OCI-LY7 (cell line): ENCODE data around the gene MEMO1. TPM values are rescaled to one million over a fixed set of nuclear protein-coding genes. Genes with fewer than 3 reads are reported as not detected.
"Not testable (repeated sequence)": the region's sequence is repeated elsewhere in the genome, so short reads cannot be mapped to it uniquely, and the experiment has no call there.

Source experiments
- BruUV-seq: library from RNA; stranded (reverse); fragments of 400-500 nt; replicated peaks from 2 replicates; lab custom pipeline; 2021; lab: Mats Ljungman, UMichigan
- CTCF ChIA-PET: fragments of 300-600 bp; sonication (Branson Sonifier 250); formaldehyde crosslinking; loops from one replicate; lab custom pipeline; 2022; ENCODE audit warnings: antibody characterized with exemption; ENCODE audit not compliant: unreplicated experiment; lab: Charles Lee
- POLR2A ChIA-PET: fragments of 300-600 bp; sonication (Branson Sonifier 250); formaldehyde crosslinking; loops from one replicate; lab custom pipeline; 2022; ENCODE audit warnings: antibody characterized with exemption; lab: Charles Lee
- DNase-seq: peaks from one replicate; pipeline ENCODE4 v3.0.0-alpha.2; 2015; ENCODE audit warnings: low spot score
- H2AFZ ChIP-seq: fragments of 200-600 bp; sonication (generic), shearing (Covaris generic); 2 replicates; pipeline ENCODE4 v1.6.1; 2014; ENCODE audit warnings: mild to moderate bottlenecking, antibody characterized with exemption, low read length, moderate library complexity
- H3K27ac ChIP-seq: fragments of 200-600 bp; sonication (generic); 2 replicates; pipeline ENCODE4 v1.5.1; 2014; ENCODE audit warnings: mixed run types, low read depth, mild to moderate bottlenecking, moderate library complexity, low read length, inconsistent platforms; ENCODE audit not compliant: poor library complexity, severe bottlenecking
- H3K36me3 ChIP-seq: fragments of 200-600 bp; sonication (generic); 2 replicates; pipeline ENCODE4 v1.6.1; 2014; ENCODE audit warnings: mild to moderate bottlenecking, antibody characterized with exemption, low read length, moderate library complexity, mixed read lengths; ENCODE audit not compliant: insufficient read depth
- H3K4me1 ChIP-seq: fragments of 200-600 bp; sonication (generic); 2 replicates; pipeline ENCODE4 v1.5.1; 2014; ENCODE audit warnings: mild to moderate bottlenecking, low read length; ENCODE audit not compliant: insufficient read depth, poor library complexity, severe bottlenecking
- H3K4me2 ChIP-seq: fragments of 200-600 bp; sonication (generic); 2 replicates; pipeline ENCODE4 v1.6.1; 2014; ENCODE audit warnings: mild to moderate bottlenecking, low read length
- H3K4me3 ChIP-seq: fragments of 200-600 bp; sonication (generic); 2 replicates; pipeline ENCODE4 v1.5.1; 2014; ENCODE audit warnings: mild to moderate bottlenecking, low read depth, low read length; ENCODE audit not compliant: poor library complexity, severe bottlenecking
- H3K79me2 ChIP-seq: fragments of 200-600 bp; sonication (generic); 2 replicates; pipeline ENCODE4 v1.6.1; 2016; ENCODE audit warnings: low read depth, mild to moderate bottlenecking, low read length, moderate library complexity, mixed read lengths; ENCODE audit not compliant: insufficient read depth
- H3K9me2 ChIP-seq: fragments of 200-600 bp; sonication (generic); 2 replicates; pipeline ENCODE4 v1.6.1; 2016; ENCODE audit warnings: mild to moderate bottlenecking, low read length, mixed read lengths; ENCODE audit not compliant: insufficient read depth
- H3K9me3 ChIP-seq: fragments of 200-600 bp; sonication (generic); 2 replicates; pipeline ENCODE4 v1.6.1; 2014; ENCODE audit warnings: mild to moderate bottlenecking, mixed run types, low read length, mixed read lengths
- H4K20me1 ChIP-seq: fragments of 200-600 bp; sonication (generic); 2 replicates; pipeline ENCODE4 v1.6.1; 2014; ENCODE audit warnings: mild to moderate bottlenecking, antibody characterized with exemption, low read length, moderate library complexity, mixed read lengths; ENCODE audit not compliant: insufficient read depth
- EZH2phosphoT487 ChIP-seq: fragments of 200-600 bp; sonication (generic); IDR thresholded peaks from 2 replicates; pipeline ENCODE4 v1.6.1; 2018; ENCODE audit warnings: low read depth, borderline replicate concordance, mild to moderate bottlenecking, mixed run types, antibody characterized with exemption, low read length, moderate library complexity, mixed read lengths
- intact Hi-C: fragments of 100-400 bp; cut with micrococcal nuclease; formaldehyde crosslinking; loops from one replicate; pipeline ENCODE4 v1.10.0; 2022; ENCODE audit not compliant: unreplicated experiment
- total RNA-seq, 2 experiments: library from RNA; depleted of rRNA in 1 of 2; stranded (reverse); fragments of >200 nt in 1 of 2; shearing (Covaris generic) in 1 of 2; gene quantifications; 2 replicates each; pipeline ENCODE4 v1.2.3, GENCODE V29; 2014 to 2022
- TF ChIP-seq, protein P1 (sequence below): fragments of 200-600 bp; sonication (generic); conservative IDR thresholded peaks from 2 replicates; pipeline ENCODE4 v1.5.1; 2014; ENCODE audit warnings: mild to moderate bottlenecking, antibody characterized with exemption, low read length, moderate library complexity, mixed read lengths

MEMO1 gene
- total RNA-seq, 2 experiments from 2014 or later = 24.0 to 54.0 TPM

DNA sequence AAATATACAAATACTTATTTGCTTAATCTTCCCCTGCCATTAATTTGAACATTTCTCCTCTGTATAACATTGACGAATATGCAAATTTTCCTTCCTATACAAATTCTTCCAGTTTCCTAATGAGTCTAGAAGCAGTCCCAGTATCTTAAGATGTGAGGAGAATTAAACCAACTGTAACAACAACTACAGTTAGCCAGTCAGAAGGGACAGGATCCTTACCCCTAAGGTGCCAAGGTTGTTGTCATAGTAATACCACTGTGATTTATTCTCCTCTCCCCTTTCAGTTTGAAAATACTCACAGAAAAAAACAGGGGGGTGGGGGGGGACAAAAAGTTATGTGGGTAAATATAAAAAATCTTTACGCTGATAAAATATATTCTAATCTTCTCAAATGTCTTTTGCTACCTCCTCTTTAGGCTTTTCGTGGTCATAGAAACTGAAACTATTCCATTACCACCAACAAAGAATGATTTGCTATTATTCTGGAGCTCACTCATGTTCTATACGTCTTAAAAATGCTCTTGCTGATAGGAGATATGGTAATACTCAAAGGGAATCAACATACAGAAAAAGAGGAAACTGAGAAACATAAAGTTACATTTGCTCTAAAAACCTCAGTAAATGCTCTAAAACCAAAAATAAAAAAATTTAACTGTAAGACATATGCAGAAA, 107.6 kb downstream of the MEMO1 start:
- H3K4me2 ChIP-seq = no peak overlapping the region
- intact Hi-C loops = no loop called here
- CTCF ChIA-PET = no interaction called here
- no peak overlapping the region for H3K4me3 ChIP-seq
- no peak overlapping the region for H3K27ac ChIP-seq
- no peak overlapping the region for H2AFZ ChIP-seq
- 0 out of 2 replicates have a peak, but pooled peaks cover 13% of the 10 kb centered on the region for H3K9me3 ChIP-seq
- no peak for TF ChIP-seq EZH2phosphoT487
- TF ChIP-seq, protein P1, sequence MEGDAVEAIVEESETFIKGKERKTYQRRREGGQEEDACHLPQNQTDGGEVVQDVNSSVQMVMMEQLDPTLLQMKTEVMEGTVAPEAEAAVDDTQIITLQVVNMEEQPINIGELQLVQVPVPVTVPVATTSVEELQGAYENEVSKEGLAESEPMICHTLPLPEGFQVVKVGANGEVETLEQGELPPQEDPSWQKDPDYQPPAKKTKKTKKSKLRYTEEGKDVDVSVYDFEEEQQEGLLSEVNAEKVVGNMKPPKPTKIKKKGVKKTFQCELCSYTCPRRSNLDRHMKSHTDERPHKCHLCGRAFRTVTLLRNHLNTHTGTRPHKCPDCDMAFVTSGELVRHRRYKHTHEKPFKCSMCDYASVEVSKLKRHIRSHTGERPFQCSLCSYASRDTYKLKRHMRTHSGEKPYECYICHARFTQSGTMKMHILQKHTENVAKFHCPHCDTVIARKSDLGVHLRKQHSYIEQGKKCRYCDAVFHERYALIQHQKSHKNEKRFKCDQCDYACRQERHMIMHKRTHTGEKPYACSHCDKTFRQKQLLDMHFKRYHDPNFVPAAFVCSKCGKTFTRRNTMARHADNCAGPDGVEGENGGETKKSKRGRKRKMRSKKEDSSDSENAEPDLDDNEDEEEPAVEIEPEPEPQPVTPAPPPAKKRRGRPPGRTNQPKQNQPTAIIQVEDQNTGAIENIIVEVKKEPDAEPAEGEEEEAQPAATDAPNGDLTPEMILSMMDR = no peak
- POLR2A ChIA-PET = interaction anchor here (0.7 to 1.7 kb wide), 4 partner anchors 10 to 19 kb away, joined by 3 to 5 read pairs (median 3); no protein-coding TSS in a partner anchor
- H3K4me1 ChIP-seq = peaks cover 2% of the 10 kb centered on the region
- DNase-seq = no peak
- no peaks in the 10 kb centered on the region for H3K79me2 ChIP-seq
- BruUV-seq = no TSS peak
- no peaks in the 10 kb centered on the region for H4K20me1 ChIP-seq
- no peaks in the 10 kb centered on the region for H3K9me2 ChIP-seq
- H3K36me3 ChIP-seq = peaks cover 54% of the 10 kb centered on the region

- no peak for TF ChIP-seq EZH2phosphoT487
- TF ChIP-seq, protein P1 = no peak
- ChIA-PET POLR2A (interaction anchor here (1.0 kb wide), 1 partner anchor 138 kb away, joined by 4 read pairs; the partner anchor contains the start of gene DPY30), CTCF (no interaction called here)
- no TSS peak for BruUV-seq
- no peaks in the 10 kb centered on the region for H4K20me1 ChIP-seq
- no peak overlapping the region for H3K4me2 ChIP-seq
- no peak for DNase-seq
- no peaks in the 10 kb centered on the region for H3K9me2 ChIP-seq
- no peak overlapping the region for H2AFZ ChIP-seq
- H3K36me3 ChIP-seq = peaks cover 65% of the 10 kb centered on the region
- no peaks in the 10 kb centered on the region for H3K4me1 ChIP-seq
- H3K9me3 ChIP-seq = peaks cover 21% of the 10 kb centered on the region; the same call in 1 of the 2 replicates
- intact Hi-C loops = no loop called here
- no peak overlapping the region for H3K4me3 ChIP-seq
- H3K27ac ChIP-seq = no peak overlapping the region
- H3K79me2 ChIP-seq = no peaks in the 10 kb centered on the region
These were observed 108.9 kb downstream of the MEMO1 start for GRCh38 chr2:31901900-31902299.

DNA sequence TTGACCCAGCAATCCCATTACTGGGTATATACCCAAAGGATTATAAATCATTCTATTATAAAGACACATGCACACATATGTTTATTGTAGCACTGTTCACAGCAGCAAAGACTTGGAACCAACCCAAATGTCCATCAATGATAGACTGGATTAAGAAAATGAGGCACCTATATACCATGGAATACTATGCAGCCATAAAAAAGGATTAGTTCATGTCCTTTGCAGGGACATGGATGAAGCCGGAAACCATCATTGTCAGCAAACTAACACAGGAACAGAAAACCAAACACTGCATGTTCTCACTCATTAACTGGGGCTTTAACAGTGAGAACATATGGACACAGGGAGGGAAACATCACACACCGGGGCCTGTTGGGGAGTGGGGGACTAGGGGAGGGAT, 110.7 kb downstream of the MEMO1 start:
- H3K4me2 ChIP-seq, intact Hi-C loops, POLR2A ChIA-PET, H3K79me2 ChIP-seq, H3K4me1 ChIP-seq, H3K4me3 ChIP-seq, CTCF ChIA-PET, H4K20me1 ChIP-seq, H3K9me2 ChIP-seq, H2AFZ ChIP-seq, BruUV-seq, DNase-seq, H3K27ac ChIP-seq: not testable (repeated sequence)
- Histone ChIP-seq H3K9me3 (peaks cover 25% of the 10 kb centered on the region; the same call in 1 of the 2 replicates), H3K36me3 (peaks cover 72% of the 10 kb centered on the region)

DNA sequence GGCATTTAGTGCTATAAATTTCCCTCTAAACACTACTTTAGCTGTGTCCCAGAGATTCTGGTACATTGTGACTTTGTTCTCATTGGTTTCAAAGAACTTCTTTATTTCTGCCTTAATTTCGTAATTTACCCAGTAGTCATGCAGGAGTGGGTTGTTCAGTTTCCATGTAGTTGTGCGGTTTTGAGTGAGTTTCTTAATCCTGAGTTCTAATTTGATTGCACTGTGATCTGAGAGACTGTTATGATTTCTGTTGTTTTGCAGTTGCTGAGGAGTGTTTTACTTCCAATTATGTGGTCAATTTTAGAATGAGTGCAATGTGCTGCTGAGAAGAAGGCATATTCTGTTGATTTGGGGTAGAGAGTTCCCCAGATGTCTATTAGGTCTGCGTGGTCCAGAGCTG, 112.5 kb downstream of the MEMO1 start:
- H3K4me2 ChIP-seq, H3K9me2 ChIP-seq, DNase-seq, H2AFZ ChIP-seq, H4K20me1 ChIP-seq, CTCF ChIA-PET, H3K4me1 ChIP-seq, H3K4me3 ChIP-seq, intact Hi-C loops, H3K27ac ChIP-seq, BruUV-seq, H3K79me2 ChIP-seq: not testable (repeated sequence)
- POLR2A ChIA-PET = interaction anchor here (1.0 kb wide), 1 partner anchor 110 kb away, joined by 3 read pairs; no protein-coding TSS in a partner anchor
- peaks cover 60% of the 10 kb centered on the region for H3K36me3 ChIP-seq
- H3K9me3 ChIP-seq = peaks cover 25% of the 10 kb centered on the region; the same call in 1 of the 2 replicates

GRCh38 chr2:31897340-31897739, 113.5 kb downstream of the MEMO1 start:
- BruUV-seq, H3K4me3 ChIP-seq, H3K27ac ChIP-seq, H4K20me1 ChIP-seq, H3K4me2 ChIP-seq, intact Hi-C loops, DNase-seq, H3K79me2 ChIP-seq, H3K9me2 ChIP-seq, CTCF ChIA-PET, H2AFZ ChIP-seq, H3K4me1 ChIP-seq: not testable (repeated sequence)
- H3K36me3 ChIP-seq = peaks cover 52% of the 10 kb centered on the region
- POLR2A ChIA-PET = interaction anchor here (1.0 to 1.3 kb wide), 2 partner anchors 11 to 111 kb away, joined by 3 to 5 read pairs; no protein-coding TSS in a partner anchor
- peaks cover 25% of the 10 kb centered on the region; the same call in 1 of the 2 replicates for H3K9me3 ChIP-seq
